Suppressor macrophage treated with lipopolysaccharide for 1 hour (primary cell): ENCODE results near the gene LGI4.
A peak's percentile ranks its signal among the peaks of the same experiment; 100 is the strongest.

Experiments used
- DNase-seq, 3 donors: peaks; one replicate each; pipeline ENCODE4 v3.0.0-alpha.2; 2020 to 2022

LGI4 gene

DNA sequence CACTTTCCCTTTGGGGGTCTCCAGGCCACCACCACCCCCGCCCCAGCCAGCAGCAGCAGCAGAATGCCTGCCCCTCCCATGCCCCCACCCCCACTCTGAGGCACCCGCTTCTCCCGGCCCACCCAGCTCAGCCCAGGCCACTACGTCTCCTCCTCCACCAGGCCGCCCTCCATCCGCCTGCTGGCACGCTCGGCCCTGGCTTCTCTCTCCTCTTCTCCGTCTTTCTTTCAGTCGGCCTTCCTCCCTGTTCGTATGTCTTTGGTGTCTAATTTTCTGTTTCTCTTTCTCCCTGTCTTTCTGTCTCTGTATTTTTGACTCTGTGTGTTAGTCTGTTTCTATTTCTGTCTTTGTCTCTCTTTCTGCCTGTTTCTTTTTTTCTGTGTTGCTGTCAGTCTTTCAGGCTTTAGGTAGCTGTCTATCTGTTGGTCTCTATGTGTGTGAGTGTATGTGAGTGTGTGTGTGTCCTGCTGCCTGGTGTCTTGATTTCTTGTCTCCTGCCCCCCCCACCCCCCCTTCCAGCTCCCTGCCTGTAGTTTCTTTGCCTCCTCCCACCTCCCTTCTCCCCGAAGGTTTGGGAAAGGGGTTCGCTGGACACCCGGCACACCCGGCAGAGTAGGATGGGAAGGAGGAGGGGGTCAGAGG is at the start of gene LGI4:
Gene LGI4, minus strand, starts transcription at position 459 of the 642 bp plus-strand sequence. Its CDS starts 379 bp downstream, at position 80.
- DNase-seq, result no peak

DNA sequence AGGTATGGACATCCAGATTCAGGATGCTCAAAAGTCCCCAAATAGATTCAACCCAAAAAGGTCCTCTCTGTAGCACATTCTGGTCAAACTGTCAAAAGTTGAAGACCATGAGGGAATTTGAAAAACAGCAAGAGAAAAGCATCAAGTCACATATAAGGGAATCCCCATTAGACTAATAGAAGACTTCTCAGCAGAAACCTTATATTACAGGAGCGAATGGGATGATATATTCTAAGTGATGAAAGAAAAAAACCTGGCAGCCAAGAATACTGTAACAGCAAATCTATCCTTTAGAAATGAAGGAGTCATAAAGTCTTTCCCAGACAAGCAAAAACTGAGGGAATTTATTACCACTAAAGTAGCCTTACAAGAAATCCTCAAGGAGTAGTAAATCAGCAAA is 49.4 kb upstream of the LGI4 start:
- no peak for DNase-seq

DNA sequence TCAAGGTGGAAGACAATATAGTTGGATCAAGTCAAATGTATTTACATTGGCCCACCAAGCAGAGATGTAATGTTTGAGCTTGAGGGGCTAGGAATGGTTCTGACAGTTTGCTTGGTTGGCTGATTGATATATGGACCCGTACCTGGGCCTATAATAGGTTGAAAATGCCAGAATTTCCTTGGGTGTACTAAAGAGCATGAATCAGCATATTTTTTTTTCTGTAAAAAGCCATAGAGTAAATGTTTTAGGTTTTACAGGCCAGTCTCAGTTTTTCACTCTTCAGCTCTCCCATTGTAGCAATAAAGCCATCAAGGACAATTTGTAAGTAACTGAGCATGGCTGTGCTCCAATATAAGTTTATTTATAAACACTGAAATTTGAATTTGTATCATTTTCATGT is 46.5 kb upstream of the LGI4 start:
- DNase-seq, result no peak

DNA sequence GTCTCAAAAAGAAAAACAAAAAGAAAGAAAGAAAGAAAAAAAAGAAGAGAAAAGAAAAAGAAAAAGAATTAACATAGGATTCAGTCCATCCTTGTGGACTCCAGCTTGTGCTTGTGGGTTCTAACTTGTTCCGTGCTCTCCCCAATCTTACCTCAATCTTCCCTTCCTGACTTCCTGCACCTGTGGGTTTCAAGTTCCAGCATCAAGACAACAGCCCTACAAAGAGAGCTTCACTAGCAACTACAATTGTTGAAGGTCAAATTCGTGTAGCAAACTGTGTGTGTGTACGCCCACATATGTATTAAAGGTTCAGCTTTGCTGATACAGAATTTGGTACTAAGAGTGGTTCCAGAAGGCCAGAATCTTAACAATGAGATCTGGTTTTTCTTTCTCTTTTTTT is 45.0 kb upstream of the LGI4 start:
- DNase-seq, result no peak

DNA sequence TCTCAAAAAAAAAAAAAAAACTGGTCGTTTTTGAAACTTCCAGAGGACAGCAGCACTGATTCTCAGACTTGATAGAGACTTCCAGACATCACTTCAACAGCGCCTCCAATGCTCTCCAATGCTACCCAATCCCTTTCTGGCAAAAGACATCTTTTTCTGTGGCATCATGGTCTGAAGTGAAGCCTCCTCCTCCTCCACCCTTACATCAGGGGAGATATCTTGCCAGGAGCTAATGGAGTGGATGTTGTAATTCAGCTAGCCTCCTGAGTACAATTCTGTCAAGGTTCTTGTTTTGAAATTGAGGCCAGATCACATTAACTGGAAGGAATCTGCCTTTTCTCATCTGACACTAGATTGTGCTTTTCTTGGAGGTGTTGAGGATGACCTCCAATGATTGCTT is 43.8 kb upstream of the LGI4 start:
- no peak for DNase-seq

DNA sequence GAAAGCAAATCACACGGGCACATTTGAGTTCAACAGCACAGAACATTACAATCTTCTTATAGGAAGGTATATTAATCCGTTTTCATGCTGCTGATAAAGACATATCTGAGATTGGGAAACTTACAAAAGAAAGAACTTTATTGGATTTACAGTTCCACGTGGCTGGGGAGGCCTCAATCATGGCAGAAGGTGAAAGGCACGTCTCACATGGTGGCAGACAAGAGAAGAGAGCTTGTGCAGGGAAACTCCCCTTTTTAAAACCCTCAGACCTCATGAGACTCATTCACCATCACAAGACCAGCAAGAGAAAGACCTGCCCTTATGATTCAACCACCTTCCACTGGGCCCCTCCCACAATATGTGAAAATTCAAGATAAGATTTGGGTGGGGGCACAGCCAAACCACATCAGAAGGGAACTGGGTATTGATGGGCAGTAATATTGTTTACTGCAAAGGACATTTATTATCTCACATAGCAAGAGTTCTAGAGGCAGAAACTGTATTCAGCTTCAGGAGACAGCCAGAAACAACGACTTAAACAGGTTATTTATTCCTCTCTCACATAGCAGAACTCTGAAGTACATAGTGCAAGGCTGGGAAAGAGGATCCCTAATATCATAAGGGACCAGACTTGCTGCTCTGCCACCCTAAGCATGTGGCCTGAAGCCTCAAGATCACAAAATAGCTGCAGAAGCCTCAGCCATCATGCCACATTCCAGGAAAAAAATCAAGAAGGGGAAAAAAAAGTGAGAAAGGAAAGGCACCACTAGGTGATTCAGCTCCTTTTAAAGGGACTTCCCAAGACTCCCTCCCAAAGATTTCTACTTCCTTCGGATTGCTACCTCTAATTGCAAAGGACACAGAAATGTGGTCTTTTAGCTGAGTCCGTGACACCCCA is 42.8 kb upstream of the LGI4 start:
- DNase-seq, result no peak

DNA sequence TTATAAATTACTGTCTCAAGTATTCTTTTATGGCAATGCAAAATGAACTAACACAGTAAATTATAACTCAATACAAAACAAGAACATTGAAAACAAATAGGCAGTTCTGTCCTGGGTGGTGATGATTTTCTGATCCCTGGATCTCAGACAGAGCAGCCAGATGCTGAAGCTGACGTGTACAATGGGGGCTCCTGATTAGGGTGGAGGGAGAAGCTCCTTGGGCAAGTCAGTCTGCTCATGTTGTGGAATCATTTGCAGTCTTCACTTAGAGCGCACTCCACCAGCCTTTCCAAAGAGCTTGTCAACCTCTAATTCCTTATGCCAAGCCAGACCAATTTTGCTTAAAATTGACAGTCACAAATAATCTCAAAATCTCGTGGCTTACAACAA is 41.3 kb upstream of the LGI4 start:
- DNase-seq, result no peak

DNA sequence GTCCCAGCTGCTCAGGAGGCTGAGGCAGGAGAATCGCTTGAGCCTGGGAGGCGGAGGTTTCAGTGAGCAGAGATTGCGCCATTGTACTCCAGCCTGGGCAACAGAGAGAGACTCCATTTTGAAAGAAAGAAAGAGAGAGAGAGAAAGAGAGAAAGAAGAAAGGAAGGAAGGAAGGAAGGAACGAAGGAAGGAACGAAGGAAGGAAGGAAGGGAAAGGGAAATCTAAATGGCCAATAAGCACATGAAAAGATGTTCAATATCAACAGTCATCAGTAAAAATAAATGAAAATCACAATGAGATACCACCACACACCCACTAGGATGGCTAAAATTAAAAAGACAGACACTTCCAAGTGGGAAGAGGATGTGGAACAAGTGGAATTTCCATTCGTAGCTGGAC is 39.4 kb upstream of the LGI4 start:
- no peak for DNase-seq

DNA sequence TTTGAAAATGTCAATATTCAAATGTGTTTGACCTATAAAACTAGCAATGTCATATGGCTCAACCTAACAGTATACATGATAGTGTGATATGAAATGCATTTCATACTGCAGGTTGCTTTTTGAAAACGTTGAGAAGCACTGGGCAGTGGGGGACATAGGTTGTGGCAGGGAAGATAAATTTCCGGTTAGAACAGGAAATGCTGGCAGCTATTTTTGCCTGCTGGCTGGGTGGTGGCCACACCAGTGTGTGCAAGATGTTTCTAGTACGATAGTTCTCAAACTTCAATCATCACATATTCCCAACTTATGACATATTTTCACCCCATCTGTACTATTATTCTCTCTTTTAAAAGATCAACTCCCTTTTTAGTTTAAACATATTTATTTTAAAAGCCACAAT is 36.9 kb upstream of the LGI4 start:
- DNase-seq, result no peak

DNA sequence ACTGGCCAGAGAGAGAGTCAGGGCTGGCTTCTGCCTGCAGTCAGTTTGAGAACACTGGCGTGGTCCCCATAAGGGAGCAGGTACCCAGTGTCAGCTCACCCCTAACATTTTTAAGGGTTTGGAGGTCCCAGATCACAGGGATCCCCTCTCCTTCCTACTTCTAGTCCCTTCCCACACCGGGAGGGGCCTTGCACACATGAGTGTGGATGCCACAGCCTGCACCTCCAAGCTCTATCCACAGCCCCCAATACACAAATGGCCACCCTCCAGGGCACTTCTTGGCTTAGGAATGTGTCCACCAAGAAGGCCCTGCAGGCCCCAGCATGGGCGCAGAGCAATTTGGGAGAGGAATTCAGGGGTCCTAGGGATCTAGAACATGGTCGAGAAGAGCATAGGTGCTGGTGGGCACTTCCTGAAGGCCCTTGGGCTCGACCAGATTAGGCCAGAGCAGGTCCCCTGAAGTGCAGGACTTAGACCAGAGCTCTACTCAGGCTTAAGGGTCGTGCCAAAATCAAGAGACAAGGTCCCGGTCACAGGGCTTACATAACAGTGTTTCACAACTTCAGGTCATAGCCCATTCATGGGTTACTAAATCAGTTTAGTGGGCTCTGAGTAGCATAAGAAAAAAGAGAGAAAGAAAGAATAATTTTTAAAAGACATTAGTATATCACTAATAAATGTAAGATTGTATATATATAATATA is 35.7 kb upstream of the LGI4 start:
- no peak for DNase-seq

DNA sequence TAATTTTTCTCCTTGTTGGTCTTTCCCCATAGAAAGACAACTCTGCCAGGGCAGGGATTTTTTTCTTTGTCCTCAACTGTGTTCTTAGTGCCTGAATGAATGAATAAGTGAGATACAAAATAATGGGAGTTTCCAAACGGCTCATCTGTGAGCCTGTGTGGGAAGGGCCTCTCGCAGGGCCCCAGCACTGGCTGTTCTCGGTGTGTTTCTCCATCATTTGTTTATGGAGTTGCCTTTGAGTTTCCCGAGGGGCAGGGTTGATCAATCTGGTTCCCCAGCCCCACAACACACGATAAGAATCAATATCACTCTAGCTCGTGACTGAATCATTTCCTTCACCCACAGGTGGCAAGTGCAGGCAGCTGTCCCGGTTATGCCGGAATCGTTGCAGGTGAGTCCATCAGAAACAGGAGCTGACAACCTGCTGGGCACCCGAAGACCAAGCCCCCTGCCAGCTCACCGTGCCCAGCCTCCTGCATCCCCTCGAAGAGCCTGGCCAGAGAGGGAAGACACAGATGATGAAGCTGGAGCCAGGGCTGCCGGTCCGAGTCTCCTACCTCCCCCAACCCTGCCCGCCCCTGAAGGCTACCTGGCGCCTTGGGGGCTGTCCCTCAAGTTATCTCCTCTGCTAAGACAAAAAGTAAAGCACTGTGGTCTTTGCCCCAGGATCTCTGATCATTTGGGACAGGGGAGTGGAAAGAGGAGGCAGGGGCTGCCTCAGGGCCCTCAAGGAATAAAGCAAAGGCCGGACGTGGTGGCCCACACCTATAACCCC is 34.5 kb upstream of the LGI4 start:
- peak; percentile 56 to 63 (median 57) for DNase-seq

DNA sequence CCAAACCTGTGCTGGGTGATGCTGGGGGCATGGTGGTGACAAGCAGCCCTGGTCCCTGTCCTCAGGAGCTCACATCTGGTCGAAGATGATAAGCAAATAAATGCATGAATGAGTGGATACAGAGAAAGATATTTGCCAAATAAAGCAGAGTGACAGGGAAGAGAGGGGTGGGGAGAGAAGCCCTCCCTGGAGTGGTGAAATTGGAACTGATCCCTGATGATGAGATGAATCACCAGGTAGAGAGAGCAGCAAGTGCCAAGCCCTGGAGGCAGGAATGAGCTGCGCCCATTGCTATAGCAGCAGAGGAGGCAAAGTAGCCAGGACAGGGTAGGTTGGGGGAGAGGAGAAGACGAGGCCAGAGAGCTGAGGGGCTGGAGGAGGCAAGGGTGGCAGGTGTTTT is 33.3 kb upstream of the LGI4 start:
- DNase-seq, result no peak

DNA sequence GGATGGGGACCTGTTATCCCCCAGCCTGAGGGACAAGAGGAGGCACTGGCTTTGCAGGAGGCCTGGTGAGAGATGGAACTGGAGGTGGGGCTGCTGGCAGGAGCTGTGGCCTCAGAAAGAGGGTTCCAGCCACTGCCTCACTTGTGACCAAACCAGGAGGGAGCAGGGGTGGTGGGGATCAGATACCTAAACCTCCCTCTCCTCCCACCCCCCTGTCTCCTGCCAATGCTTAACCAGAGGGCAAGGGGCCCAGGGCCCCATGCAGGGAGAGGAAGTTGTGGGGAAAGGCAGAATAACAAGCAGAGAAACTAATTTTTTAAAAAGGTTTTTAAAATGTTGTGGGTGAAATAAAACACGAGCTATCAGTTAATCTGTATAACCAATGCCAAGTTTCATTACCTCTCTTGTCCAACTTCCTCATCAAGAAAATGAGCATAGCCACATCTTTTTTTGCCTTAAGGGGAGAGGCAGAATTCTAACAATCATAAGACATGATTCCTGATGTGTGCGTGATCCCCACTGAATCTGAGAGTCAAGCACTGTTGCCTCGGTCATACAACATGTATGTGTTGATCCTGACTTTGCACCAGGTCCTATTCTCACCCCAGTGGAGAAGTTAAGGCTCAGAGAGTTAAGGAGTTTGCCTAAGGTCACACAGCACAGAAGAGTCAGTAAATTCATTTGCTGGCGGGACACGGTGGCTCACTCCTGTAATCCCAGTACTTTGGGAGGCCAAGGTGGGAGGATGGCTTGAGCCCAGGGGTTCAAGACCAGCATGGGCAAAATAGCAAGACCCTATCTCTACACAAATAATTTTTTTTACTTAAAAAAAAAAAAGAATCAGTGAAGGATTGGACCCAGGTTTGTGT is 32.6 kb upstream of the LGI4 start:
- peak in 1 of 3 donors; percentile 35 for DNase-seq

DNA sequence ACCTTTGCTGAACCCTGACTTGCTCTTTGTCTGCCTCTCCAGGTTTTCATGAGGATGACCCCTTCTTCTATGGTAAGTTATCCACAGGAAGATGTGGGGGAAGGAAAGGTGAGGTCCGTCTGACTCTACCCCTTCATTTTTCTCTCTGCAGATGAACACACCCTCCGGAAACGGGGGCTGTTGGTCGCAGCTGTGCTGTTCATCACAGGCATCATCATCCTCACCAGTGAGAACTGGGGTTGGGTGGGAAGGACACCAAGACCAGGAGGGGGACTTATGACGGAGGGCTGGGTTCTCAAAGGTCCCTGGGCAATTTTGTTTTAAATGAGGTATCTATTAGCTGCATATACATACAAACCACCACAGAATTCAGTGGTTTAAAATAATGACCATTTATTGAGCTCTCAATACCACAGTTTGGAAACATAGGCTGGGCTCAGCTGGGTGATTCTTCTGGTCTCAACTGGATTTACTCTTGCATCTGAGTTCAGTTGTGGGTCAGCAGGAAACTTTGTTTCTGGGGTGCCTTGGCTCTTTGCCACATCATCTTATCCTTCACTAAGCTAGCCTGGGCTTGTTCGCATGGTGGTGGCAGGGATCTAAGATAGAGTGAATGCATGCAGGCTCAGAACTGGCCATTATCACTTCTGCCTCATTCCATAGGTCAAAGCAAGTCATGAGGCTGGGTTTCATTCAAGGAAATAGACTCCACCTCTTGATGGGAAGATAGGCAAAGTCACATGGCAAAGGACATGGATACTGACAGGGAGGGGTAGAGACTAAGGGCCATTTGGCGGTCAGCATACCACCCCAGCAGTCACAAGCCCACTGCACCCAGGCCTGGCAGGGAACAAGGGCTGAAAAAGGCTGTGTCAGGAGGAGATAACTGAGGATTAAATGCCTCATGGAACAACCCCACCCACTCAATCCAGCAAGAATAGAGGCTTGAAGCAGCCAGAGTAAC is 31.5 kb upstream of the LGI4 start:
- DNase-seq, result no peak

DNA sequence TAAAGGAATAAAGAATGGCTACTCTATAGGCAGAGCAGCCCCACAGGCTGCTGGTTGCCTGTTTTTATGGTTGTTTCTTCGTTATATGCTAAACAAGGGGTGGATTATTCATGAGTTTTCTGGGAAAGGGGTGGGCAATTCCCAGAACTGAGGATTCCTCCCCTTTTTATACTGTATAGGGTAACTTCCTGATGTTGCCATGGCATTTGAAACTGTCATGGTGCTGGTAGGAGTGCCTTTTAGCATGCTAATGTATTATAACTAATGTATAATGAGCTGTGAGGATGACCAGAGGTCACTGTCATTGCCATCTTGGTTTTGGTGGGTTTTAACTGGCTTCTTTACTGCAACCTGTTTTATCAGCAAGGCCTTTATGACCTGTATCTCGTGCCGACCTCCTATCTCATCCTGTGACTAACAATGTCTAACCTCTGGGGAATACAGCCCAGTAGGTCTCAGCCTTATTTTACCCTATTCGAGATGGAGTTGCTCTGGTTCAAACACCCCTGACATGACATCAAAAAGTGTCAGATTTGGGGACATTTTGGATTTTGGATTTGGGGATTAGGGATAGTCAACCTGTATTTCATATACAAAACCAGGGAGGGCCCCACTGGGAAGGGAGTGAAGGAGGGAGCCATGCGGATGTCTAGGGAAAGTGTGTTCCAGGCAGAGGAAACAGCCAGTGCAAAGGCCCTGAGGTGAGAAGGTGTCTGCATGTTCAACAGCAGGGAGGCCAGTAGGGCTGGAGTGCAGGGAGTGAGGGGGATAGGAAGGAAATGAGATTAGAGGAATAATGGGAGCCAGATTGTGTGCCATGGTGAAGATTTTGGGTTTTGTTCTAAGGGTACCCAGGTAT is 30.6 kb upstream of the LGI4 start:
- no peak for DNase-seq

DNA sequence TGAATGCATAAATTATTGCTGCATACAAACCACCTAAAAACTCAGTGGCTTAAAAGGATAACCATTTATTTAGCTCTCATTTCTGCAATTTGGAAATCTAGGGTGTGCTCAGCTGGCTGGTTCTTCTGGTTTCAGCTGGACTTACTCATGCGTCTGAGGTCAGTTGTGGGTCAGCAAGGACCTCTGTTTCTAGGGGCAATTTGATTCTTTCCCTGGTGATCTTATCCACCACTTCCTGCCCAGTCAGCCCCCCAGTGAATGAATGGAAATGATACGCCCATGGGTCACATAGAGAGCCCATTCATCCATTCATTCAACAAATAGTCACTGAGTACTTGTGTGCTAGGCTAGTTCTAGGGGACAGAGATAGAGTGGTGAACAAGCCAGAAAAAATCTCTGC is 29.6 kb upstream of the LGI4 start:
- no peak for DNase-seq

DNA sequence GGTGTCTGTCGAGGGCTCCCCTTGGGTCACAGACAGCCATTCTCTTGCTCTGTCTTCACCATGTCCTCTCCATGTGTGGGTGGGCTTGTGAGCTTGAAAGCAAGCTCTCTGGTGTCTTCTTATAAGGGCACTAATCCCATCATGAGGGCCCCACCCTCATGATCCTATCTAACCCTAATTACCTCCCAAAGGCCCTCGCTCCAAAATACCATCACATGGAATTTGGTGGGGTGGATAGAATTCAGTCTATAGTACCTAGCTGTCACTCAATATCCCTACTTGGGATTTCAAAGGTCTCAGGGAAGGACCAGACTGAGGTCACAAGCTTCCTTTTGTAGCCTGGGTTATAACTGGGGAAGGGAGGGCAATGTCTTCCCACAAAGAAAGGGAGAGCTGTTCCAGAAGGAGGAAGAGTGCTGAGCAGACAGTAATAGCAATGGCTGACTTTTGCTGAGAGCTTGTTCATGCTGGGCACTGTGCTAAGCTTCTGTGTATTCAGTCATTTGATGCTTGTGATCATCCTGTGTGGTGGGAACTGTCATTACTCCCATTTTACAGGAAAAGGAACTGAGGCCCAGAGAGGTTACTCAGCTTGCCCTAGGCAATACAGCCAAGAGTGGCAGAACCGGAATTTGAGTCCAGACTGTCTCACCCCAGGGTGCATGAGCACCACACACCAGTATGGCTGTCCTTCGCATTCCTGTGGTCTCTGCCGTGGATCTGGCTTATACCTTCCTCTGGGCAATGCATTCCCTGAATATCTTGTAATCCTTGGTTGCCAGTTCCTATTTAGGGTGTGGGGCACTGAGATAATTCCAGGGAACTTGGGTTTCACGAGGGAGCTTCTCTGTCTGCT is 27.8 kb upstream of the LGI4 start:
- no peak for DNase-seq

DNA sequence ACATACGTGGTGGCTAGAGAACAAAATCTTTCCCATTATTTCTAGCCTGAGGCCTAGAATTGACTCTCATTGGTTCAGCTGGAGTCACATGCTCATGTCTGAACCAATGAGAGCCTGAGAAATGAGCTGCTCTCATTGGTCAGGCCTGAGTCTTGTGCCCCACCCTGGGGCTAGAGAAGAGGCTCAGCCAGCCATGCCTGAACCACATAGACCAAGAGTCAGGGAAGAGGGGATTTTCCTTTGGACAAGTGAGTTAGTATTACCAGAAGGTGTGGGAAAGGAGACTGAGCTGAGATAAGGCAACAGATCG is 26.5 kb upstream of the LGI4 start:
- no peak for DNase-seq
